SK-N-MC (cell line): Measurements from ENCODE around the gene IL17RB.

ENCODE experiments used
- DNase-seq: peaks from one replicate; pipeline ENCODE4 v3.0.0-alpha.2; 2011; ENCODE audit warnings: low read depth, low spot score
- H3K27ac ChIP-seq: fragments of 200-600 bp; sonication (generic); 2 replicates; pipeline ENCODE4 v1.5.1; 2016; ENCODE audit warnings: mixed run types
- H3K36me3 ChIP-seq: fragments of 200-600 bp; sonication (generic); 2 replicates; pipeline ENCODE4 v1.6.1; 2017; ENCODE audit warnings: antibody characterized with exemption, low read length, mixed read lengths; ENCODE audit not compliant: insufficient read depth
- H3K4me3 ChIP-seq: fragments of 200-600 bp; sonication (generic); 2 replicates; pipeline ENCODE4 v1.5.1; 2016
- H3K9ac ChIP-seq: fragments of 200-600 bp; sonication (generic); 2 replicates; pipeline ENCODE4 v1.8.0; 2017; ENCODE audit warnings: mixed run types, mixed read lengths; ENCODE audit not compliant: insufficient read length
- H3K9me3 ChIP-seq: fragments of 200-600 bp; sonication (generic); 2 replicates; pipeline ENCODE4 v1.6.1; 2017; ENCODE audit warnings: low read depth, mild to moderate bottlenecking, antibody characterized with exemption, low read length, moderate library complexity, mixed read lengths
- EZH2 ChIP-seq: fragments of 200-600 bp; sonication (generic); IDR thresholded peaks from one replicate; pipeline ENCODE4 v1.6.1; 2017; ENCODE audit warnings: antibody characterized with exemption
- FOXP2 ChIP-seq: optimal IDR thresholded peaks from 2 replicates; pipeline ENCODE3; 2011; ENCODE audit warnings: mild to moderate bottlenecking, moderate library complexity; ENCODE audit not compliant: insufficient read depth; ENCODE audit errors: extremely low read length, control extremely low read depth
- POLR2AphosphoS5 ChIP-seq: IDR thresholded peaks from 2 replicates; pipeline ENCODE4 v1.6.1; 2012; ENCODE audit warnings: mild to moderate bottlenecking, low read depth, low read length, borderline replicate concordance

Gene IL17RB

DNA sequence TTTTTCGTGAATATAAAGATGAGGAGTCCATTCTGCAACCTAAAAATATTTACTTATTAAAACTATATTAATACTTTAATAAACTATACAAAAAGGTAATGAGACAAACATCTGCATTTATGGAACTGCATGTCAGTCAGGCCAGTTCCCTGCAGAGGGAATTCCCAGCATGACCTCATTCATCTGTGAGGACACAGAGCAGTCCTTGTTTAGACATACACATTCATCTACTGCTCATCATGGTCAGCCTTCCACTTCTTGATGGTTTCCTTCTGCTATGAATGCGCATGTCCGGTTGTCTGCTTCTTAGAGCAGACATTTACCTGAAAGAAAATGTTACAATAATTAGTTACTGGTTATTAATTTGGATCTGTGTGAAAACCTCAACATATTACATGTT is 38.9 kb downstream of the IL17RB start:
- Histone ChIP-seq H3K4me3 (no peak overlapping the region), H3K9me3 (no peaks in the 10 kb centered on the region), H3K36me3 (no peaks in the 10 kb centered on the region; the same call in 1 of the 2 replicates), H3K27ac (no peak overlapping the region), H3K9ac (no peak overlapping the region)
- no peak for TF ChIP-seq FOXP2
- no peak for TF ChIP-seq EZH2
- no peak for TF ChIP-seq POLR2AphosphoS5
- no peak for DNase-seq

- no peak overlapping the region for H3K27ac ChIP-seq
- TF ChIP-seq FOXP2 (no peak), EZH2 (no peak), POLR2AphosphoS5 (no peak)
- no peak overlapping the region for H3K9ac ChIP-seq
- no peak for DNase-seq
- H3K36me3 ChIP-seq, result no peaks in the 10 kb centered on the region; the same call in 1 of the 2 replicates
- H3K9me3 ChIP-seq, result no peaks in the 10 kb centered on the region
- H3K4me3 ChIP-seq, result no peak overlapping the region
Observed at GRCh38 chr3:53887446-53887845, 41.1 kb downstream of the IL17RB start.

DNA sequence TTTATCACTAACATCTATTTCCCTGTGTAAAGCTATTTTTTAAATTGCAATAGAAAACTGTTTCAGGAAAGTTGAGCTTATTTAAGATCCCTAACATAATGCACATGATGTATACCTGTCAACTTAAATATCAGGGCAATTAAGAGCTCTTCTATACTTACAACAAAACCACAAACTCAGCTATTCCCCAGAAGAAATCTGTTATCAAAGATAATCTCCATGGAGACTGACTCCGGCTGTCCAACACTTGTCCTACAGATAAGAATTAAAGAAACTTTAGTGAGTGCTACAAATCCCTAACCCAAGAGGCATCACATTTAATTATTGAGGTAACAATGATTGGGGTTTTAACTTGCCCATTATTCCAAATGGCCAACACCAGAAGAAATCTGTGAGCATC is 41.9 kb downstream of the IL17RB start:
- TF ChIP-seq EZH2, result no peak
- TF ChIP-seq FOXP2, result no peak
- TF ChIP-seq POLR2AphosphoS5, result no peak
- H3K9ac ChIP-seq, result no peak overlapping the region
- no peaks in the 10 kb centered on the region for H3K9me3 ChIP-seq
- DNase-seq, result no peak
- H3K4me3 ChIP-seq, result no peak overlapping the region
- no peaks in the 10 kb centered on the region; the same call in 1 of the 2 replicates for H3K36me3 ChIP-seq
- H3K27ac ChIP-seq, result no peak overlapping the region

GRCh38 chr3:53890726-53891475 is 44.5 kb downstream of the IL17RB start:
- H3K9me3 ChIP-seq, result no peaks in the 10 kb centered on the region
- H3K36me3 ChIP-seq, result no peaks in the 10 kb centered on the region; the same call in 1 of the 2 replicates
- DNase-seq, result no peak
- peak overlapping the region; percentile 85 for H3K4me3 ChIP-seq
- no peak overlapping the region for H3K27ac ChIP-seq
- TF ChIP-seq FOXP2 (no peak), POLR2AphosphoS5 (no peak), EZH2 (no peak)
- peak overlapping the region; percentile 83 for H3K9ac ChIP-seq

DNA sequence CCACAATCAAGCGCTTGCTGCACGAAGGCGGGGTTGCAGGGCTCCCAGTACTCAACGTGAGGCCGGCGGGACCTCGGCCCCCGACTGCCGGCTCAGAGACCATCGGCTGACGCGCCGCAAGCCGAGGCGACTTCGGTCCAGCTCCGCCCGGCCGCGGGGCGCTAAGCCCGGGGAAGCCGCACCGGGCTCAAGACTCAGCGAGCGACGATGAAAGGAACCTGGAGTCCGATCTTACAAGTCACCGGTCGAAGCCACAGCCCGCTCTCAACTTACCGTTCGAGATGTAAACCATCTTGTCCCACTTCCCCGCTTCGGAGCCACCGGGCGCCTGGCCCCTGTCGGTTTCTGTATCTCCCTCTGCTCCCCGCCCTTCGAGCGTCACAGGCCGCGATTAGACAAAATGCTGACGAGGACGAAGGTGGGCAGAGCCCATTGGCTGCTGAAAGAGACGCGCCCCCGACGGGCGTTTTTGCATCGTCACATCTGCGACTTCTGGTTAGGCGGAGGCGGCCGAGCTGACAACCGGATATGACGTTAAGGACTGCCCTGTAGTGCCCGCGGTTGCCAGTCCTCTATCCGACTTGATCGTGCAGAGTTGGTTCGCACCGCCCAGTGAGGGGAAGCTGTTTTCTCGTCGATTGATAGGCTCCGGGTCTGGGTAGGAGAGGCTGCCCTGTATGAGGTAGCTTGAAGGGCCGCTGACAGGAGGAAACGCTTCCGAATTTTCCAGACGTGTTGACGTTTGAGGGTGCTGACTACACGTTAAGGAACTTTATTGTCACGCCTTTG is 45.3 kb downstream of the IL17RB start, which contains the start of gene SELENOK:
SELENOK (minus strand) TSS at position 363 of the 789 bp plus-strand sequence.
- peak within 1 kb of the TSS; percentile 74 for H3K27ac ChIP-seq

GRCh38 chr3:53892286-53892637 is 45.9 kb downstream of the IL17RB start:
- no peak for TF ChIP-seq FOXP2
- no peak for TF ChIP-seq EZH2
- TF ChIP-seq POLR2AphosphoS5, result no peak
- H3K9me3 ChIP-seq, result no peaks in the 10 kb centered on the region
- H3K36me3 ChIP-seq, result no peaks in the 10 kb centered on the region; the same call in 1 of the 2 replicates
- peak overlapping the region; percentile 74 for H3K27ac ChIP-seq
- peak overlapping the region; percentile 85 for H3K4me3 ChIP-seq
- H3K9ac ChIP-seq, result peak overlapping the region; percentile 76
- DNase-seq, result no peak

More for the DNA sequence above, 45.3 kb downstream of the IL17RB start, which contains the start of gene SELENOK:
- Histone ChIP-seq H3K36me3 (no peaks in the 10 kb centered on the region; the same call in 1 of the 2 replicates), H3K9me3 (no peaks in the 10 kb centered on the region), H3K4me3 (peak within 1 kb of the TSS; percentile 85), H3K9ac (peak within 1 kb of the TSS; percentile 83)
- TF ChIP-seq POLR2AphosphoS5, result peak; percentile 76
- TF ChIP-seq EZH2, result no peak
- DNase-seq, result peak; percentile 75

DNA sequence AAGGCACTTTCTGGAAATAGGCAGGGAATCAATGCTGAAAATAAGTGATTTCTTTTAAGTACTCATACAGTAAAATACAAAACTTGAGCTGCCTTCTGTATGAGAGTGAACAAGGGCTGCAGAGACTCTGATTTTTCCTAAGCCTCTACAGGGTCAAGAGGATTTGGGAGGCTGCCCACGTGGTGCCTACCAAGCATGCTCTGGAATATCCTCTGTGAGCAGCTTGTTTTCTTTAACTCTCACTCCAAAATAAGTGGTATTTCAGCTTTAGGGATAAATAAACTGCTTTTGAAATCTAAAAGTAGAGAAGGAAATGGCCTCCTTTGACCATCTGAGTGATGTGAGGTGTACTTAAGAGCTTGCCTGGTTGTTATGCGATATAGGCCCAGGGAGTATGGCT is 53.4 kb downstream of the IL17RB start:
- no peaks in the 10 kb centered on the region for H3K9me3 ChIP-seq
- no peak overlapping the region for H3K4me3 ChIP-seq
- no peak overlapping the region for H3K9ac ChIP-seq
- no peak for TF ChIP-seq EZH2
- no peak for TF ChIP-seq FOXP2
- no peak for TF ChIP-seq POLR2AphosphoS5
- no peak overlapping the region for H3K27ac ChIP-seq
- DNase-seq, result no peak
- no peaks in the 10 kb centered on the region for H3K36me3 ChIP-seq

- Histone ChIP-seq H3K9me3 (no peaks in the 10 kb centered on the region), H3K27ac (no peak overlapping the region), H3K9ac (no peak overlapping the region), H3K36me3 (no peaks in the 10 kb centered on the region), H3K4me3 (no peak overlapping the region)
- TF ChIP-seq EZH2 (no peak), FOXP2 (no peak), POLR2AphosphoS5 (no peak)
- DNase-seq, result no peak
Observed at GRCh38 chr3:53900666-53901331, 54.4 kb downstream of the IL17RB start.
